Measurements from ENCODE around the gene CNN3.

The CNN3 gene

DNA sequence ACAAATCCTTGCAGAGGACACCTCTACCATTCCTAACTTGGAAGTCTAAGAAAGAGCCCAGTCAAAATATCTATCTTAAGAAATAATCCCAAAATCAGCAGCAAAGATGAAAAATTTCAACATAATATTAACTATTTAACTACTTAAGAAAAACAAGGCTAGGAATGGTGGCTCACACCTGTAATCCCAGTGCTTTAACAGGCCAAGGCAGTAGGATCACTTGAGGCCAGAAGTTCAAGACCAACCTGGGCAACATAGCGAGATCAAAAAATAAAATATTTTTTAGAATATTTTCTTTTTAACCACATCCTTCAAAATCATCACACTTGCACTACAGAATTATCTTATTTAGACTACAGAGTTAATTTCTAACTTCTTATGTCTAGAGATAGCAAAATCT is 4.9 kb downstream of the CNN3 start:
- no peak for DNase-seq

DNA sequence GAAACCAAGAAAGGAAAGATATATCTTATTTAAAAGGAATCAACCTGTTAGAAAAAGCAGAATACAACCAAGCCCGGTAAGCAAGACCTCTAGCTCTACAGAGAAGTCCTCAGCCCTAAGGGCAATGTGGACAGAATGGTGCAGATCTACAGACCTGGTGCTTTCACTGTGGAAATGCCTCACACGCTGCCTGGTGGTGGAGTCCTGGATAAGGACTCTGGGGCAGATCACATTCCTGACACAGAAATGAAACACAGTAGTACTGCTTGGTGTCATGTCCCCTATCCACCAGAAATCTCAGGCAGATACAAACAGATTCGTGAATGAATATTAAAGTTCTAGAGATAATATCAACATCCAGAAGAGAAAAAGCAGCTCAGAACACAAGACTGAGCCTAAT is 6.8 kb downstream of the CNN3 start:
- no peak for DNase-seq

DNA sequence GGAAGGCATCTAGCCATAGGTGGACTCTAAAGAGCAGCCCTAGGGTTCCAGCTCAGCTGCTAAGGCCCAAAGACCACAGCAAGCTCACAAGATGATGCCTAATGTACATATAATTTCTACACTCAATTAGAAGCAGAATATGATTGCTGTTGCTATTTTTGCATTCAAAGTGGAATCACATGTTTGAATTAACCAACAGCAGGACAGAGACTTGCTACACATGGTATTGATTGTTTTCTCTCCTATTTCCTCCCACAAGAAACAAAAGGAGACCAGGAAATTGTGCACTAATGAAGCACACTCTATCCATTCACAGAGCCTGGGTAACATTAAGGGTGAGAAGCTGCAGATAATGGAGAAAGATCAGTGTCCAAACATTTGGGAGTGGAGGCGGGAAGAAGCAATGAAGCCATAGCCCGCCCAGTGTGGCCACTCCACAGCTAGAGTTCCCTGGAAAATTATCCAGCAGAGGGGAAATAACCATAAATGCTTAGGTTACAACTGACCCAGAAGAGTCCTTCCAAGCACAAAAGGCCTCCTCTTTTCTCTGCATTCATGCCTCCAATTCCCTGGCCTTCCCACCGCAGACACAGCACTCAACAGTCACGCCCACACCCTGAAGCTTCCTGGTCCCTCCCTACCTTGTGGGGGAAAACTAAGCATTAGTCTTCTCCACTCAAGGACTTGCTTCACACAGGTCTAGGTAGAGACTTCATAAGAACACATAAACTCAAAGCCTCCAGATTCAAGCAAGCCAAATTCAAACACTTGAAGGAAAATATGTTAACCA is 7.5 kb downstream of the CNN3 start:
- no peak for DNase-seq

DNA sequence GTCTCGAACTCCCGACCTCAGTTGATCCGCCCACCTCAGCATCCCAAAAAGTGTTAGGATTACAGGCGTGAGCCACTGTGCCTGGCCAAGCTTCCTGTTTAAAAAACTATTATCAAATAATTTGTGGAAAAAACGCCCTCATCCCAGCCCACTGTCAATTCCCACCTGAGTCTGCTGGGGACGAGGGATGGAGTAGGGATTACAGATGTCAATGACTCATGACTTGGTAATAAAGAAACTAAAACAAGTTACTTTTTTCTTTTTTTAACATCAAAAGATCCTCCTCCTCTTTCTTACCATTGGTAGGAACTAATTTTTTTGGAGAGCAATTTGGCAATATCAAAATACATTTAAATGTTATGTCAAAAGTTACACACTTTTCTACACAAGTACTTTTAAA is 9.7 kb downstream of the CNN3 start:
- DNase-seq = no peak

DNA sequence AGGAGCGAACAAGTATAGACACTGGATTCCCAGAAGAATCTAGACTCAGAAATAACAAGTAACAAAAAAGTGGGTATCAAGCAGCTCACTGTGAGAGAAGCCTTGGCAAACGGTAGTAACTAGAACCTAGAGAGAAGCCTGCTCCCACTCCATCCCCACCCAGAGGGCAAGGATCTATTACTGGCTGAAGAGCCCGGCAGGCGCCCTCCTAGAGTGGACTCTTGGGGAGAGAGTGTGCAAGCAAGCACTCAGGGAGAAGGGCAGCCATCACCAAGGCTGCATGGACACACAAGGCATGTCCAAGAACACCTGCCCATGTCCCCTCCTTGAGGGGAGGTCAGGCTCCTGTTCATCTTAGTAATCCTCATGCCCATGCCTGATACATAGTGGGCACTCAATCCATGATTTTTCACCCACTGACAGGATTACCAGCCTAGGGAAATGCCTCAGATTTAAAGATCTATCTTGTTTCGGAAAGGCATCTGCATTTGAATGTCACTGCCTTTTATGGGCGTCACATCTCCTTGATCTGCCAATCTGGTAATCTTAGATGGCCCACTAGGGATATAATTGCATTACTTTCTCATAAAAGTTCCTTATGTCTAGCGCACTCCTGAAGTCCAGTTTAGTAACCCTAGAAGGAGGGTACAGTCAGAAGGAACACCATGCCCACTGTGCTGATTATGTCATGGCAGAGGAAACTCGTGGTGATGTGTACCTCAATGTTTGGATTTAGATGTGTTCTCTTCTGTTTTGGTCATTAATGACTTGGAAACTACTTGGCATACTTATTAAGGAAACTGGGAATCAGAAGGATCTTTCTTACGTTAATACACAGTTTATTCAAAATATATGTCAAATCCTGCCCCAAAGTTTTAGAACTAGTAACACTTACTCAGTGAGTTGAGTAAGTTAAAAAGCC is 14.4 kb downstream of the CNN3 start:
- no peak for DNase-seq

DNA sequence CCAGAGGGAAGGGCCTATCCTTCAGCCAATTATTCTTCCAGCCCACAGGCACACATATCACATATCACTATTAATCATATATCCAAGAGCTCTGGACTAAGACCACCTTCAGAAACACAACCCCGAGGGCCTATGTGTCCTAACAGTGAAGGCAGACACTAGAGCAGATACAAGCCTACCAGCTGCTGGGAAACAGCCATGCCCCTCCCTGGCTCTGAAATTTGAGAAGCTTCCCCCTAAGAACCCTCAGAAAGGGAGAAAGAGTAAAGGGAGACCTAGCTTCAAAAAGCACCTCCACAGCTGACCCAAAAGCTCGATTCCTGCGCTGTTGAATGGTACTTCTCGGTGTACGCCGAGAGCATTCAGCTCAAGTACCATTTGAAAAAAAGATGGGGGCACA is 17.4 kb downstream of the CNN3 start:
- no peak for DNase-seq

DNA sequence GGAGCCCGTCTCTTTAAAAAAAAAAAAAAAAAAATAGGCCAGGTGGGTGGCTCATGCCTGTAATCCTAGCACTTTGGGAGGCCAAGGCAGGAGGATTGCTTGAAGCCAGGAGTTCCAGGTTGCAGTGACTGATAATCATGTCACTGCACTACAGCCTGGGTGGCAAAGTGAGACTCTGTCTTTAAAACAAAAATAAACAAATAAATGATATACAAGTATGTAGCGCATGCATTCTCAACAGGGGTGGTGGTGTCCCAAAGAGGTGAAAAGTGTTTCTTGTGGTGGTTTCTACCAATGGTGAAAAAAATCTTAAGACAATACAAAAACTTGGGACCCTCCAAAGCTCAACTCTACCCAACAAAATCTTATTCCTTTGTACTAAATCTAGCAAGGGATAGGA is 17.9 kb downstream of the CNN3 start:
- DNase-seq = no peak

DNA sequence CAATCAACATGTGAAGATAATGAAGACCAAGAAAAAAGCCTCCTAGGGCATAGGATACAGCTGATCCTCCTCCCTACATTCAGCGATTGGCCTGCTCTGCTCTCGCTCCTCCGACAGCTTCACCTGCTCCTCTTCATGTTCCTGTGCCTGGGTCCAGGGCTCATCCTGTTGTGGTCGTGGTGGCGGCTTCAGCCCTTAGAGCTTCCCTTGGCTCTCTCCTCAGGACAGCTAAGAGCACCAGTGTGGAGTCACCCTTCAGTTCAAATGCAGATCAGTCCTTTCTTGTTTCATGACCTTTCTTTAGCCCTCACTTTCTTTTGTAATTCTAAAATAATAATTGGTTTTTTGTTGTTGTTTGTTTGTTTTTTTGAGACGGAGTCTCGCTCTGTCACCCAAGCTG is 18.7 kb downstream of the CNN3 start:
- no peak for DNase-seq

DNA sequence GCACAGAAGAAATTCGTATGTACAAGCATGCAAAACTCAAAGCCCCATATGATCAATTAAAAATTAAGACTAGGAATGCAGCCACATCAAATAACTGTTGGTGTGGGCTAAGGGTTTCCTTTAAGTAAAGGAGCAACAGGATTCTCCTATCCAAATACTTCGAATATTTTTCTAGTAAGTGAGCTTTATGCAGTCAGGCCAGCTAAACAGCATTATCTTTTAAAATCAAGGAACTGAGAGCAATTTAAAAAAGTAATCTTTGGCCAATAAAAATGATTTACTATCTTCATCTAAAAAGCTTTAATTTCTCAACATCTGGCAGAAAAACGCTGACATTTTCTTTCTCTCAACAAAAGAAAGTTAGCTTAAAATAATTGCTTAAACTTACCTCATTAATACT is 19.8 kb downstream of the CNN3 start:
- no peak for DNase-seq

DNA sequence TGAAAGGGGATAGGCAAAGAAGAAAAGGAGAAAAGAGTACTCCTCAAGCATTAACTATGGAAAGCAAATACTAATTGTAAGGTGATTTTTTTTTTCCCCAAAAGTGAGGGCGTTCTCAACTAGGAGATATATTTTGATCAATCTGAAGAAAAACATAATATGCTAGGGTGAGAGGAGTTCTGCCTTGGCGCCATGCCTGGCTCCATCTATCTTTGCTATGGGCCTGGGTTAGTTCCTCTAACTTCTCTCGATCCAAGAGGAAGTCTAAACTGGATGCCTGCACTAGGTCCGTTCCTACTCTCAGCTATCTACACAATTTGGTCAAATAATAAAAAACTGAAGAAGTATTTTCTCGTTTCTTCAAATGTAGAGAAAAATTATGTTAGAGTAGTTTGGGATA is 20.5 kb downstream of the CNN3 start:
- DNase-seq = no peak

DNA sequence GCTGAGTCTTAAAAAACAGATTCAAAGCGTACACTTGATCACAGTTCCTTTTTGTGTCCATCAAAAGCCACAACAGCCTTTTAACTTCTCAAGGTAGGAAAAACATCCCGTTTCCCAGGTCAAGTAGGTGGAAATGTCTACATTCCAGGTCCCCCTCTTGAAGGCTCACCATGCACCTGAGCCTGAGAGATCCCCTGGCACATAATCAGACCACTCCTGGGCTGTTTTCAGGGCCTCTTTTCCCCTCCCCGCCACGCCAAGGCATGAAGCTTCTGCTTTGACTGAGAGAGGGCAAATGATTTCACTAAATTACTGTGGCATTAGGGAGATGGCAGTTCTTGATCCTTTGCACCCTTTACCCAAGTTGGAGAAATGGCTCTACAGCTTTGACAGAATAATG is 21.7 kb downstream of the CNN3 start:
- DNase-seq = no peak

DNA sequence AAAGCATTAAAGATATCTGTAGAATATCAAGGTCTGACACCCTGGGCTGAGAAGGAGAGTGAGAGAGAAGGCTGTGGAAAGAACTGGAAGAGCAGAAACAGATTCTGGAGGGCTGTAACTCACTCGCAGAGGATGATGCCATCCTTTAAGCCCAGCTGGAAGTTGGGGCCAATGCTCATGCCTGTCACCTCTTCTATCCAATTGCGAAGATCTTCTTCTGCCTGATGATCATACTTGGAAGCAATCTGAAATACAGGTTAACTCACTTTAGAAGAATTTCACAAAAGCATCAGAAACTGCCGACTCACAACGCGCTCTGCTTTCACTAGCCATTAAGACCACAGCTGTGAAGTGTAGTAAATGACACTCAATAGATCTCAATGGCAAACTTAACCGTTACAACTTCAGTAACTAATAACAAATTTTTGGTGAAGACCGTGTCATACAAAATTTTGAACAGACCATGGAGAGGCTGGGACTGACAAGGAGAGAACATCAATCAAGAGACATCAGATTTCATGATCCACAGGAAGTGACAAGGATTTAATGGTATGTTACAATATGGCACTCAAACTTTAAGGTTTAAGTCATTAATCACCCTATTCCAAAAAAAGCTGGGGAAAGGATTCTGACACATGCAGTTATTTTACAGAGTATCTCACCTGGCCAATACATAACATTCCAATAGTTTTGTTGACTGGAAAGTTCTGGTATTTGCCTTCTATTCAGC is 23.5 kb downstream of the CNN3 start:
- DNase-seq = no peak

DNA sequence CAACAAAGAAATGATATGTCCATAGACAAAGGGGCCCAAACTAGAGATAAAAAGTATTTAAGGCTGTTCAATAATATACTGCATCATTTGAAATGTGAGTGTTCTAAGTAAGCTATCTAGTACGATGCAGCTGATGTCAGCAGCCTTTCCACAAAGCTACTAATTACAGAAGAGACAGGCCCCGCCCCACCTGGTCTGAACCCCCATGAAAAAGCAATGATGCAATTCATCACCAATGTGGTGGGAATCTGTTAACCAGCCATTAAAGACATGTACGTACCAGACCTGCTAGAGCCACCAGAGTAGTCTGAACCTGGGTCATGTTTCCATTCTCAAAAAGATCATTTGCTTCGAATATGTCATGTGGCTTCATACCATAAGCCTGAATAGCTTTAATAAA is 25.1 kb downstream of the CNN3 start:
- DNase-seq = no peak

DNA sequence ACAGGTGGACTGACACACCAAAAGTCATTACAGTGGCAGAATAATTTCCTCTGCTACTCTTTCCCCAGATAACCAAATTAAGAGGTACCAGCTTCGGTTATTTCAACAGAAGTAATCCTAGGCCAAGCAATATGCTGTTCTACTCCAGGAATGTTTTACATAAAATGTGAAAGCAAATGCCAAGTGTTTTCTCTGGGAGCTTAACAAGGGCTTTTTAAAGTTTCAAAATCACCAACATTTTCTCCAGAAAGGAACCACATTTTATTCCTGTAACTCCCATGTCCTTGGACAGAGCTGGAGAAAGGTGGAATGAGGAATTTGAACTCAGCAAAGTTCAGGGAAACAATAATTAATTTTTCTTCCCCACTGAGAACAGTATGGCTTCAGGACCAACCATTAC is 27.2 kb downstream of the CNN3 start:
- no peak for DNase-seq

DNA sequence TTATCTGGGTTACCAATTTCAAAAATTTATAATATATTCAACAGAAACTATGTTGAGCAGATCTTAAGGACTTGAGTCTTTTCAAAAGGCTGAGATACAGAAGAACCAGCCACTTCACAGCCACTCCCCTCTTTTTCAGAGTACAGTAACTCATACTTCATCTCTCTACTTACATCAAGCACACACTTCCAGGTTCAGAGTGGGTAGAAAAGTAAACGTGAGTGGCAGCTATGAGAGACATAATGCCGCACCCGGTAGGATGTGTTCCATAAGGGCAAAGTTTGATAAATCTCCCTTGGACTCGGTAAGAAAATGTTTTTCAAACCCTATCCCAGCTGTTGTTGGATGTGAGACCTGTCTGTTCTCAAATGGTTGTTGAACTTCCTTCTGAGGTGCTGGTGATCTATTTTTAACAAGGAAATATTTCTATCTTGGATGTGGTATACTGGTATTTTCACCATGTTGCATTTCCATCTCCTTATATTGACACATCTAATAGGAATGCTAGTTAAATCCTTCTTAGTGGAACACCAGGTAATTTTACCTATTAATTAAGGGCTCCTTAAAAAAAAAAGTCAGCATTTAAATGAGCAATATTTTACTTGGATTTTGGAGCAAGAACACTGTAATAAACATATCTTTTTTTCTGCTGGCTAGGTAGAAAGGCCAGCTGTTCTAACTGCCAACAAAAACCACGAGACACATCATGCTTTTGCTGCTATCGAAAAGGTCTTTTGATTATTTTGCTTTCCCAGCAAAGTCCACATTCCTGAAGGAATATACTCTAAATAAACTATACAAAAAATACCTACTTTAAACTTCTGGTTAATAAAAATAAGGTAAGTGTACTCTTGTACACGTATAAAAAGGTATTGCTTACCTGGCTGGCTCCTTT is 28.2 kb downstream of the CNN3 start:
- no peak for DNase-seq

DNA sequence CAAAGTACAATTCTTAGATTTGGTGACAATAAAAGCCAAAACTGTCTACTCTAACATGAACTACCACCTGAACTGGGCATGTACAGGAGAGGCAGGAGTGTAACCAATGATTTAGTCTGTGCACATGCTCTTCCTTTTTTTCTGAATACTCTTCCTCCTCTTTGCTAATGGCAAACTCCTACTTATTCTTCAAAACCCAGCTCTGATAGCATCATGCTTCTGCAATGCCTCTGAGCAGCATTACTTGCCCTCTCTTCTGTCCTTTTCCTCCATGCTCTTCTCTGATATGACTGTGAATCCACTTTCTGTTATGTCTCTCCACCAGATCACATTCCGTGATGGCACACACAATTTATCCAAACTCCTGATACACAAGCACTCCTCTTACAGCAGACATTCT is 31.4 kb downstream of the CNN3 start:
- DNase-seq = no peak

DNA sequence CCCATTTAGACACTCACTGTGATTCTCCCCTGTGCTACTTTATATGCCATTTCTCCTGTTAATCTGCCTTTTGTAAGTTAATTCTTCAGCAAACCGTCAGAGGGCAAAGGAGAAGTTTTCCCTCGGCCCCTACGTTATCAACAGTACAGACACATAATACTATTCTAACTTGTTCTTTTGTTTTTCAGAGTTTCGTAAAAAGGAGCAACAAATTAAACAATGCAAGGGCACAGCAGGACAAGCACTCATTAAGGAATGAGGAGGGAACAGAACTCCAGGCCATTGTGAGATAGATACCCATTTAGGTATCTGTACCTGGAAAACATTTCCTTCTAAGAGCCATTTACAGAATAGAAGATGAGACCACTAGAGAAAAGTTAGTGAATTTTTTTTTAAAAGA is 32.3 kb downstream of the CNN3 start:
- DNase-seq = no peak

DNA sequence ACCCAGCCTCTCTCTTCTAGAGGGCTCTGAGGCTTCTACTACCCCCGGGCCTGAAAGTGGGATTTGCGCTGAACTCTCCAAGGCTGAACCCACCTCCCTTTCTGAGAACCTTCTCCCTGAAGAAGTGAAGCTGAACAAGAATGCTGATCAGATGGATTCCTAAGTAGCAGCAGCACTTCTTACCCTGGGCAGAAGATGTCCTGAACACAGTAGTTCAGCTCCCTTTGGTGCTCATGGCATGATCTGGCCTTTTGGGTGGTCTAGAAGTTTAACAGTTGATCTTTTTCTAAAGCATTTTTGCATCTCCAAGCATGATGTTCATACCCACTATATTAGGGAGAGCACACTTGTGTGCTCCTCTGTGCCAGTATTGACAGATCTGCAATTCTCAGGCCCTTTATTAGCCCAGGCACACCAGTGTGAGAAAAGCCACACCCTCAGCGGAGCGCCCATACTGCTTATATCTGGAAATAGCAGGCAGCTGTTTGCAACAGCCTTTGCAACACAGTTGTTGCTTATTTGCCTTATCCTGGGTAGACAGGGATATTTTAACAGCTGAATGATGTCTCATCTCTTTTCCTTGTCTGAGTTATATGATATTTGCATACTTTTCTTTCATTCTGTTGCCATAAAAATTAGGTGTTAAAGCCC is 34.2 kb downstream of the CNN3 start:
- no peak for DNase-seq

DNA sequence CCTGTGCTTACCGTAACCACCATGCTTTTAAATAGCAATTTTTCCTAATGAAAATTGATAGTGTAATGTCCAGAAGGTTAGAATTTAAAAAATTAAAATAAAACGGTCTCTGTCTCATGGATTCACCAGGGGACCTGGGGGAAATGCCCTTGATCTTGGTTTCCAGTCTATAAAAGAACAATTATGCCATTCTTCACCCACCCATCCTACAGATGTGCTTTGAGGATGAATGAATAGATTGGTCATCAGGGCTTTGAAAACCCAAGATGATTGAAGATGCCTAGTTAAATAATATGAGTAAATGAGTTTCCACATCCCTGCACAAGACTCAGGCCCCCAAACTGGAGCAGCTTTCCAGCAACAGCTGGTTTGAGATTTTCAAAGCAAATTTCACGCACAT is 38.7 kb downstream of the CNN3 start:
- DNase-seq = no peak

DNA sequence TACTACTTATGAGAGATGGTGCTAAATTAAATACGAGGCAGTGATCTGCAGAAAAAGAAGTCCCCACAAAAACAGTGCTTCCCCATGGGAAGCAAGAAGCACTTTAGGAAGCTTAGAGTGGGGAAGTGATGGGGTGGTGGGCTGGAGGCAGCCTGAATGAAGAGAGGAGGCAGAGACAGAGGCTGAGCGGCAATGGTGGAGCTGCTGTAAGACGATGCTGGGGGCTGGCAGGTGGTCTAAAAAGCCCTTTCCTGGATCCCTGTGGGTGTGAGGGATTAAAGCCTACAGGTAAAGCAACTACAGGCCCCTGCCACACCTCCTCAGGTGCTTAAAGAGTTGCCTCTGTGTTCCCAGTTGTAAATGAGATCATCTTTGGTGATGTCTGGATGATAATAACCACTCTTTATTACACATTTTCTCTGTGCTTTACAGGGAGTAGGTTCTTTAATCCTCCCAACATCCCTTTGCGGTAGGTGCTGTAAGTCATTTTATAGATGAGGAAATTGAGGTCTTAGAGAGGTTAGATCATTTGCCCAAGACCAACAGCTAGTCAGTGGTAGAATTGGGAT is 39.2 kb downstream of the CNN3 start:
- no peak for DNase-seq

DNA sequence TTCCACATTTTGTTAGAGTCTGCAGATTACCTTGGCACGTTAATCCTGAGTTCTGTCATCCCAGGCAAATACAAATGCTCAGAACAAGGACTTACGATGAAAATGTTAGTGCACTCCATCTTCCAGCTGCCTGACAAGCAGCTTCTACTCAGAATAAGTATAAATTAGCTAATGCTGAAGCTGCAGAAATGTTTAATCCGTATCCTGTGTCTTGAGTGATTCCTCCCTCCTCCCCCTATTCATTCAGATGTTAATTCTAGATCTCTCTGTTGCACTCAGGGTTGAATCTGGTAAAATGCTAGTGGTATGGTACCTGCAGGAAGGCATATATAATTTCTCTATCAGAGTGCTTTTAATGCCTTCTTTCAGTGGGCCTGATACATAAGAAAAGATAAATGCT is 39.8 kb downstream of the CNN3 start:
- DNase-seq = no peak

DNA sequence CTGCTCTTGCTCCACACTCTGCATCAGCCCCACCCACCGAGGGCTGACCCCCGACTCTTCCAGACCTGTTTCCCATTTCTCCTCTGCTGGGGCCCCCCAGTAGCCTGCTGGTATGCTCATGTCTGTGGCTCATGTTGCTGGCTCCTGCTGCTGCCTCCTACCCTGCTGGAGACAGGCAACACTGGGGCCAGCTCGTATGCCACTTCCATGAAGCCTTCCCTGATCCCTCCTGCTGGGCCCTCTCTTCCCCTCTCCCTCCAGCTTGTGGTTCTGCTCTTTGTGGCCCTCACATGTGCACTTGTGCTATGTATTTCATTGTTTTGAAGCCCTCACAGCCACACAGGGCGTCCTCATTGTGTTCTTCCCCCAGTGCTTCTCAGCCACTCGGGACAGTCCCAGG is 40.5 kb downstream of the CNN3 start:
- DNase-seq = no peak
